ENCODE data around the gene CA10. TPM values are rescaled to one million over a fixed set of nuclear protein-coding genes. Genes with fewer than 3 reads are reported as not detected.

CA10 gene
- total and polyA plus RNA-seq, 2 donors (not counting 1 experiment from before 2014, with no cell fraction given) = not detected

GRCh38 chr17:51891936-51892335 lies 266.6 kb downstream of the CA10 start:
- no peaks in the 10 kb centered on the region for H3K27me3 ChIP-seq (ENCODE audit: control insufficient read depth, insufficient read depth, low read length)
- H2AFZ ChIP-seq (ENCODE audit: low read length) = no peak overlapping the region
- no peak overlapping the region for H3K4me2 ChIP-seq (ENCODE audit: extremely low read depth, insufficient read depth, low read length)
- no peaks in the 10 kb centered on the region for H3K79me2 ChIP-seq (ENCODE audit: control insufficient read depth, insufficient read depth, low read length)
- H4K20me1 ChIP-seq (ENCODE audit: control insufficient read depth, extremely low read depth, insufficient read depth, low read length) = no peaks in the 10 kb centered on the region
- TF ChIP-seq EZH2 (IDR thresholded peaks at IDR 0.05; ENCODE audit: low read length, missing control alignments) (no peak), CTCF (conservative IDR thresholded peaks at IDR 0.05 in 1 of 2, IDR thresholded peaks at IDR 0.05 in 1 of 2; ENCODE audit: low read depth in 1 of 2, low read length in 2 of 2) (no peak)
- no peak overlapping the region for H3K4me3 ChIP-seq (replicated peaks in 1 of 4; ENCODE audit: control extremely low read depth in 1 of 4, insufficient read depth in 1 of 4, low read depth in 3 of 4, low read length in 4 of 4)
- H3K27ac ChIP-seq (ENCODE audit: insufficient read depth, low read length) = no peak overlapping the region
- no peak overlapping the region for H3K9ac ChIP-seq (ENCODE audit: insufficient read depth, low read length)
- no peak for DNase-seq (ENCODE audit: low read depth in 2 of 2)
- no peaks in the 10 kb centered on the region for H3K36me3 ChIP-seq (ENCODE audit: control insufficient read depth, insufficient read depth, low read length)
- H3K9me3 ChIP-seq (ENCODE audit: control insufficient read depth, insufficient read depth, low read depth, low read length) = no peaks in the 10 kb centered on the region
- no peaks in the 10 kb centered on the region for H3K4me1 ChIP-seq (ENCODE audit: control insufficient read depth, extremely low read depth, insufficient read depth, low read length)

GRCh38 chr17:51890710-51891109 lies 267.8 kb downstream of the CA10 start:
- Histone ChIP-seq H3K36me3 (ENCODE audit: control insufficient read depth, insufficient read depth, low read length) (no peaks in the 10 kb centered on the region), H3K9ac (ENCODE audit: insufficient read depth, low read length) (no peak overlapping the region), H3K4me2 (ENCODE audit: extremely low read depth, insufficient read depth, low read length) (no peak overlapping the region), H3K79me2 (ENCODE audit: control insufficient read depth, insufficient read depth, low read length) (no peaks in the 10 kb centered on the region), H2AFZ (ENCODE audit: low read length) (no peak overlapping the region), H3K4me1 (ENCODE audit: control insufficient read depth, extremely low read depth, insufficient read depth, low read length) (no peaks in the 10 kb centered on the region), H4K20me1 (ENCODE audit: control insufficient read depth, extremely low read depth, insufficient read depth, low read length) (no peaks in the 10 kb centered on the region), H3K4me3 (replicated peaks in 1 of 4; ENCODE audit: control extremely low read depth in 1 of 4, insufficient read depth in 1 of 4, low read depth in 3 of 4, low read length in 4 of 4) (no peak overlapping the region), H3K9me3 (ENCODE audit: control insufficient read depth, insufficient read depth, low read depth, low read length) (no peaks in the 10 kb centered on the region), H3K27me3 (ENCODE audit: control insufficient read depth, insufficient read depth, low read length) (no peaks in the 10 kb centered on the region), H3K27ac (ENCODE audit: insufficient read depth, low read length) (no peak overlapping the region)
- DNase-seq (ENCODE audit: low read depth in 2 of 2) = no peak
- no peak for TF ChIP-seq EZH2 (IDR thresholded peaks at IDR 0.05; ENCODE audit: low read length, missing control alignments)
- TF ChIP-seq CTCF (conservative IDR thresholded peaks at IDR 0.05 in 1 of 2, IDR thresholded peaks at IDR 0.05 in 1 of 2; ENCODE audit: low read depth in 1 of 2, low read length in 2 of 2) = no peak

- Histone ChIP-seq H3K27me3 (ENCODE audit: control insufficient read depth, insufficient read depth, low read length) (no peaks in the 10 kb centered on the region), H3K4me3 (replicated peaks in 1 of 4; ENCODE audit: control extremely low read depth in 1 of 4, insufficient read depth in 1 of 4, low read depth in 3 of 4, low read length in 4 of 4) (no peak overlapping the region), H3K4me2 (ENCODE audit: extremely low read depth, insufficient read depth, low read length) (no peak overlapping the region), H3K9ac (ENCODE audit: insufficient read depth, low read length) (no peak overlapping the region), H3K79me2 (ENCODE audit: control insufficient read depth, insufficient read depth, low read length) (no peaks in the 10 kb centered on the region), H3K9me3 (ENCODE audit: control insufficient read depth, insufficient read depth, low read depth, low read length) (no peaks in the 10 kb centered on the region), H3K36me3 (ENCODE audit: control insufficient read depth, insufficient read depth, low read length) (no peaks in the 10 kb centered on the region), H4K20me1 (ENCODE audit: control insufficient read depth, extremely low read depth, insufficient read depth, low read length) (no peaks in the 10 kb centered on the region), H2AFZ (ENCODE audit: low read length) (no peak overlapping the region), H3K27ac (ENCODE audit: insufficient read depth, low read length) (no peak overlapping the region), H3K4me1 (ENCODE audit: control insufficient read depth, extremely low read depth, insufficient read depth, low read length) (no peaks in the 10 kb centered on the region)
- DNase-seq (ENCODE audit: low read depth in 2 of 2) = no peak
- TF ChIP-seq CTCF (conservative IDR thresholded peaks at IDR 0.05 in 1 of 2, IDR thresholded peaks at IDR 0.05 in 1 of 2; ENCODE audit: low read depth in 1 of 2, low read length in 2 of 2) (no peak), EZH2 (IDR thresholded peaks at IDR 0.05; ENCODE audit: low read length, missing control alignments) (no peak)
Observed at GRCh38 chr17:51888816-51889215, 269.7 kb downstream of the CA10 start.
